ENCODE results near the gene KIF13A.

Gene KIF13A

DNA sequence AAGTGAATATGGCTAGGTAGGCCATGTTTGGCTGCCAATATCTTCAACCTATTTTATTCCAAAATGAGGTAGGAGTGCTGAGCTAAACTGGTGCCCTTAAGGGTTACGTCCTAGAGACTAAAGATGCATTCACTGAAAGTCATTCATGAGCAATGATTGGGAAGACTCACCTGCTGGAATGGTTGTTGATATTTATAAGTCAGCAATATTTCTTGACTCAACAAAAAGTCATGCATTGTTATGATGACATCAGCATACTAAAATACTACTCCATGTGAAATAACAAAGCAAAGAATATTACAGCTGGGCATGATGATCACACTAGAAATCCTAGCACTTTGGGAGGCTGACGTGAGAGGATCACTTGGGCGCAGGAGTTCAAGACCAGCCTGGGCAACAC, 263.1 kb downstream of the KIF13A start:
- TF ChIP-seq, protein P1, sequence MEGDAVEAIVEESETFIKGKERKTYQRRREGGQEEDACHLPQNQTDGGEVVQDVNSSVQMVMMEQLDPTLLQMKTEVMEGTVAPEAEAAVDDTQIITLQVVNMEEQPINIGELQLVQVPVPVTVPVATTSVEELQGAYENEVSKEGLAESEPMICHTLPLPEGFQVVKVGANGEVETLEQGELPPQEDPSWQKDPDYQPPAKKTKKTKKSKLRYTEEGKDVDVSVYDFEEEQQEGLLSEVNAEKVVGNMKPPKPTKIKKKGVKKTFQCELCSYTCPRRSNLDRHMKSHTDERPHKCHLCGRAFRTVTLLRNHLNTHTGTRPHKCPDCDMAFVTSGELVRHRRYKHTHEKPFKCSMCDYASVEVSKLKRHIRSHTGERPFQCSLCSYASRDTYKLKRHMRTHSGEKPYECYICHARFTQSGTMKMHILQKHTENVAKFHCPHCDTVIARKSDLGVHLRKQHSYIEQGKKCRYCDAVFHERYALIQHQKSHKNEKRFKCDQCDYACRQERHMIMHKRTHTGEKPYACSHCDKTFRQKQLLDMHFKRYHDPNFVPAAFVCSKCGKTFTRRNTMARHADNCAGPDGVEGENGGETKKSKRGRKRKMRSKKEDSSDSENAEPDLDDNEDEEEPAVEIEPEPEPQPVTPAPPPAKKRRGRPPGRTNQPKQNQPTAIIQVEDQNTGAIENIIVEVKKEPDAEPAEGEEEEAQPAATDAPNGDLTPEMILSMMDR (IDR thresholded peaks at IDR 0.05; ENCODE audit: low read depth, low read length): no peak
- H3K4me3 ChIP-seq (ENCODE audit: low read depth, low read length): no peak overlapping the region

- TF ChIP-seq, protein P1 (IDR thresholded peaks at IDR 0.05; ENCODE audit: low read depth, low read length): no peak
Observed at GRCh38 chr6:17721671-17722070, 265.8 kb downstream of the KIF13A start.

DNA sequence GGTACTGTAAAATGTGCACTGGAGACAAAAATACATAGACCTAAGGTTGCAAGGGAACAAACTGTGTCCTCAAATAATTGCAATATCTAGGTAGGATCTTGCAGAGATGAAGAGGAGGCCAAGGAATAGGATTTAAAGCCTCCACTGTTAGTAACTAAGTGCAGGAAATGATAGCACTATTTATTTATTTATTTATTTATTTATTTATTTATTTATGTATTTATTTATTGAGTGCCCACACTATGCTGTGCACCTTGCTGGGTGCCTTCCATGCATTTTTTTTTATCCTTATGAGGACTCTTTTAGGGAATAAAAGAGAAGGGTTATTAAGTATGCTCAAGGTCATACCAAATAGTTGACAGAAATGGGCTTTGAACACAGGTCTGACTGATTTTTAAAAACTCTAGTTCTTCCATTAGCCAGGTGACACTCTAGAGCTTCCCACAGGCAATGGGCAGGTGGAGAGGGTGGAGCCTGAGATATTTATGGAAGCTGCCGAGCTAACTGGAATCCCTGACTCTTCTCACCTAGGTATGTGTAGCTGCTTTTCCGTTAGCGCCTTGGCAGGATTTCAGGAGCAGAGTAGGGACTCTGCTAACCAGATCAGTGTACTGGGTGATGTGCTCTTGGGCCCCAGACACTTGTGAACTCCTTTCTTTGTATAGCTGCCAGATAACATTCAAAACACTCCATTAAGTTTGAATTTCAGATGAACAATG, 268.0 kb downstream of the KIF13A start:
- H3K4me3 ChIP-seq (ENCODE audit: low read depth, low read length): no peak overlapping the region
- TF ChIP-seq, protein P1 (IDR thresholded peaks at IDR 0.05; ENCODE audit: low read depth, low read length): no peak

More at GRCh38 chr6:17721671-17722070, 265.8 kb downstream of the KIF13A start:
- H3K4me3 ChIP-seq (ENCODE audit: low read depth, low read length): no peak overlapping the region

GRCh38 chr6:17716221-17716620, 271.2 kb downstream of the KIF13A start:
- no peak overlapping the region for H3K4me3 ChIP-seq (ENCODE audit: low read depth, low read length)
- TF ChIP-seq, protein P1 (IDR thresholded peaks at IDR 0.05; ENCODE audit: low read depth, low read length): no peak

- 0 out of 2 replicates have a peak overlapping the region, but pooled peaks have one; percentile 4 for H3K4me3 ChIP-seq (ENCODE audit: low read depth, low read length)
- TF ChIP-seq, protein P1 (IDR thresholded peaks at IDR 0.05; ENCODE audit: low read depth, low read length): no peak
Observed at GRCh38 chr6:17714879-17715851, 272.3 kb downstream of the KIF13A start.

DNA sequence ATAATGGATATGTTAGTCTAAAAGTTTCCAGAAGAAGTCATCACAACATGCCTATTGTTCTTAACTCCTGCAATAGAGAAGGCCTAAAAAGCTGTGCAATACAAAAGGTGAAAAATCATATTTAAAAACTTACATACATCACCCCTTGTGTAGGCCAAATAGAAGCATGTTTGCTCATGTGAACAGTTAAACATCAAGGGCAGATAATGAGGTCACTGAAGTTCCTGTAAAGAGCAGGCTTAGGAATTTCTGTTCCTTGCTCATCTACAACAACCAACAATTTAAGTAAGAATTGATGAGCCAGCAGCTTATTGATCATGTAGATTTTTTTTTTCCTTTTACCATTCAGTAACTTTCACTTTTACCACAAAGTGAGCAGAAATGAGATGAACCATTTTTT, 273.3 kb downstream of the KIF13A start:
- no peak overlapping the region for H3K4me3 ChIP-seq (ENCODE audit: low read depth, low read length)
- TF ChIP-seq, protein P1 (IDR thresholded peaks at IDR 0.05; ENCODE audit: low read depth, low read length): no peak

All from WI38 (cell line).